GM18951 (cell line): ENCODE data around the gene PHF14.

ENCODE experiments used
- POLR2A ChIP-seq: IDR thresholded peaks from 4 replicates; pipeline ENCODE4 v1.6.1; 2011; ENCODE audit warnings: mild to moderate bottlenecking; ENCODE audit not compliant: insufficient read length, insufficient read depth; ENCODE audit errors: extremely low read depth
- in situ Hi-C: fragments of 300-500 bp; cut with MboI; formaldehyde crosslinking; loops from one replicate; pipeline ENCODE4 v1.12.0; 2022; ENCODE audit warnings: low sequenced_read_pairs, mixed read lengths, inconsistent platforms; ENCODE audit not compliant: unreplicated experiment

The PHF14 gene

DNA sequence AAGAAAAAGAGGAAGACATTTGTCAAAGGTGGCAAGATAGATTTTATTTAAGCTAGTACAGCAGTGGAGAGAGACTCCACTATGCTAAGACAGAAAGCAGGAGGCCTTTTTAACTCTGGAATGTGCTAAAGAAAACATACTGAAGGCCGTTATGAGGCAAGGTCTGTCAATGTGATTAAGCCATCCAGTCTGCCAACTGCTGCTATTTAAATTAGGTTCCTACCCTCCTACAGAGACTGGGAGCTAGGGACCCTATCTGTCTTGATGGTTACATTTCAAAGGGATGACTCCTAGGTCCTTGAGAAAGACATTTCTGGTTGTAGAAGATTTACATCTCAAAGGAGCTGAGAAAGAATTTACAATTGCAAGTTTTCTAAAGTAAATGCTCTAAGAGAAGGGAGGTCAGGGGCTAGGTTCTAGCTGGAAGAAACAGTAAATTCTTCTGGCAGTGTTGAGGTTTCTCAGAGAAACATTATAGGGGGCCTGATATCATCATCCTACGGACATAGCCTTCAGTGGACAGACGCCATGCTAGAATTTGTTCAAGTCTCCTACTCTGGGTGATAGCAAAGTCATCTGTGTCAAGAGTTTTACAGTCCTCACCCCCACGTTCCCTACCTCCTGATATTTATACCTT lies 211.6 kb downstream of the PHF14 start:
- no peak for TF ChIP-seq POLR2A
- in situ Hi-C loops = no loop called here

DNA sequence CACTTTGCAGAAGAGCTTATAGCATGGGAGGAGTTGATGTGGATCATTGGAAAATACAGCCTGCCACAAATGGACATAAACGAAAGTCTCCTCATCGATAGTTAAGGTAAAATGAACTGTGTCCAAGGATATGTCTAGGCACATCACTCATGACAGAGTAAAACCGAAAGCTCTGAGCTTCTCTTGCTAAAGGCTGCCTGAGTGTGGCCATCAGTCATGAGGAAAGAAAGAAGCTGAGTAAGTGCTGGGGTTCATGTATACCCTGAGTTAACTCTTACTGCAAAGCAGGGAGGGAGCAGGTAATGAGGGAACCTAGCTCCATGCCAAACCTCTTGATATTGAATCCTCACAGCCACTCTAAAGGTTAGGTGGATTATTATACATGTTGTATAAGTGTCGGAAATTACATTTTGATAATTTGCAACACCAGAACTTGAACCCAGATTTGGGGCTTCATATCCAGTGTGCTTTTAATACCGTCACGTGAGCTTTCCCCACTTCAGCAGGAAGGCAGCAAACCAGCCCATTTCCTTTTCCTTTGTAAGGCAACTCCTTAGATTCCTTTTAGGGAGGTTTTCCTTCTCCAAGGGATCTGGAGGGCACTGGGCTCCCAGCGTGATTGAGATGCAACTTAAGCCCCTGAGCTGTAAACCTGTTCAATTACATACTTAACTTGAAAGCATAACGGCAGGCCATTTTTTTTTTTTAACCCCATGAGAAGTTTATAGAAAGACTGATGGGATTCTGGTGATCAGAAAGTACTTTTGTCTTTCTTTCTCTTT lies 215.0 kb downstream of the PHF14 start:
- TF ChIP-seq POLR2A = no peak
- in situ Hi-C loops = no loop called here

DNA sequence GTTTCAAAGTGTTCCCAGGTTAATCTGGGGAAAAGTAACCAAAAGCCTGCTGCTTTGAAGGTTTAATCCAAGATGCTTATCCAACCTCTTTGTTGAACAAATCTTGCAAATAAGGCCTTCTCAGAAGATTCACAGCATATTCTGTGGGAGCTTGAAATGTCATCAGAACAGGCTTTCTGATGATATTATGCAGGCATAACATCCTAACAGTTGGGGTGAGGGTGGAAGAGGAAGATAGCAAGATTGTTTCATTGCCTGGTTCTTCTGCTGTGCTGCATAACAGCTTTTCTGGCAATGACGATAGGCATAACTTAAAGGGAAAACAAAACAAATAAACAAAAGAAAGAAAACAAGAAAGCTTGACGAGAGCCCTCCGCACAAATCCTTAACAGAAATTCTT lies 217.4 kb downstream of the PHF14 start:
- TF ChIP-seq POLR2A = no peak
- in situ Hi-C loops = no loop called here

DNA sequence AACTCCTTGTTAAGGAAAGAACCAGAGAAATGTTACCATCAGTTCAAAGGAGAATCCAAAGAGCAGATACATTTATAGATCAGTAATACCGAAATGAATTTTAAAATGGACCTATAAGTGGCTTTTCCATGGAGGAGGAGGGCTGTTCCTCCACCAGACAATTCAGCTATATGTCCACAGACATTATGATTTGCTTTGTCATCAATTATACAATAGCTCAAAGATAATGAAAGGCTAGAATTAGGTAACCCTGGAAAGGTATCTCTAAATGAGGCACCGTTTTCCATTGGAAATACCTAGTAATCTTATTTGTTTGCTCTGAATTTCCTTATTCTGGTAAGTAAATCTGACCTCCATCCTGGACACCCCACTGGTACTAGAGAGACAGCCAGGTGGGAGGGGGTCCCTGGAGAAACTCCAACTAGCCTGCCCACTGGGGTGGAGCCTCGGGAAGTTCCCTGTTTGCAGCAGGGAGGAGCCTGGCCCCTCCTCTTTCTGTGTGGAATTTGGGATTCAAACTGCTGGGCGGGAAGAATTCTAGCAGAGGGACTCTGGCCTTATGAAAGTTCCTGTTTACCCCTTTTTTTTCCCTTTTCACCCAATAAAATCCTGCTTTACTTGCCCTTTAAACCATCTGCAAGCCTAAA lies 218.0 kb downstream of the PHF14 start:
- in situ Hi-C loops = no loop called here
- TF ChIP-seq POLR2A = no peak

DNA sequence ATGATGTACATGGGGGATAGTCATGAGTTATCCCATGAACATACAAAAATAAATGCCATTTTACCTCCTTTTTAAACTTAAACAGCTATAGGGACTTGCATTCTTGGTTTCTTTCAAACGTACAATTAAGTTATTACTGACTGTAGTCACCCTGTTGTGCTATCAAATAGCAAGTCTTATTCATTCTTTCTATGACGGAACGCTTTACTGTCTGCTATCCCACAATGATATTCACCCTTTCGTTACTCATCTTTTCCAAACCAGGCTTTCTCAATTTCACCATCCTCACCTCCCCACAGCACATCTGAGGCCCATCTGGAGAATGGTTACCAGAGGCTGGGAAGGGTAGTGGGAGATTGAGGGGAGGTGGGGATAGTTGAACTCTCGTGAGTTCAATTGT lies 218.8 kb downstream of the PHF14 start:
- TF ChIP-seq POLR2A = no peak

DNA sequence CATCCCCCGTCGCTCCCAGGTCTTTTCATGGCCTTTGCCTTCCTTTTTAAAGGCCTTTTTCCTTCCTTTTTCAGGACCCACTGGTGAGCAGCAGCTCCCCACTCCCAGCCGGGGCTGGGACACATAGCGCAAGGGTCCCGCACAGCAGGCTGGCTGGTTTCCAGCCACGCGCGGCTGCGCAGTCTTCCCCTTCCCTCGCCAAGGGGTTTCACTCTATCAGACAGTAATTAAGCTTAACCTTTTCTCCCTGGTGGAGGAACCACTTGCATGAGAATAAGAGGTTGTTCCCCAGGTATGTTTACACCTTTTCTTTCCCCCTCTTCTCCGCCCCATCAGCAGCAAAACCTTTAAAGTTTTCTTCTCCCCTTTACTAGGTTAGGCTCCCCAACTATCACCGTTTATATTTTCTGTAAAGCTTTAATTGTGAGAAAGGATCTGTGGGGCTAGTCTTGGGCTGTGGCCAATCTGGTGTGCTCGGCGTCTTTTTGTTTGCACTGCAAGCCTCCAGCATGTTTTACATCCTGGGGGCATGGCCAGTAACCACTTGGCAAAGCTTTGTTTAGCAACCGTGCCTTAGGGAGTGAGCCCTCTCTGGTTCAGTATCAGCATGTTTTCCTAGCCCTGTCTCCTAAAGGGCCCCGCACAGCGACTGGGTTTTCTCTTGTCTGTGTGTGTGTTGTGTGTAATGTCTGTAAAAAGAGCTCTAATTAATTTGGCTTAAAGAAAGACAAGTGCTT lies 219.6 kb downstream of the PHF14 start:
- in situ Hi-C loops = no loop called here

More for the DNA sequence above, 218.8 kb downstream of the PHF14 start:
- in situ Hi-C loops = no loop called here

DNA sequence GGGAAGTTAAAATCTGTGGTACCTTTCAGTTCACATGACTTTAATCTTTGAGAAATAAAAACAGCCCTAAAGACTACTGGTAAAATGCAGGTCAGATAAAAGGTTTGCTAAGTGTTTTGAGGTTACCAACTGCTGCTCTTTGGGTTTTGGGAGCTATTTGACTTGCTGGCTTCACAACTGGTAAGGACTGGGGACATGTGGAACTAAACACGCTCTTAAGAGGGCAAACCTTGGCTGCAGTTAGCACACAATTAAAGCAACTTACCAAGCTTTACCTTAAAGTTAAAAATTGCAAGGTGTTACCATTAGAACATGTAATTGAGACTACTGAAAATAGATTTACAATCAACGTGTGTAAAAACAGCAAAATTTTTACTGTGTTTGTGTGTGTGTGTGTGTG lies 220.2 kb downstream of the PHF14 start:
- in situ Hi-C loops = no loop called here
- no peak for TF ChIP-seq POLR2A

More for the DNA sequence above, 219.6 kb downstream of the PHF14 start:
- no peak for TF ChIP-seq POLR2A

DNA sequence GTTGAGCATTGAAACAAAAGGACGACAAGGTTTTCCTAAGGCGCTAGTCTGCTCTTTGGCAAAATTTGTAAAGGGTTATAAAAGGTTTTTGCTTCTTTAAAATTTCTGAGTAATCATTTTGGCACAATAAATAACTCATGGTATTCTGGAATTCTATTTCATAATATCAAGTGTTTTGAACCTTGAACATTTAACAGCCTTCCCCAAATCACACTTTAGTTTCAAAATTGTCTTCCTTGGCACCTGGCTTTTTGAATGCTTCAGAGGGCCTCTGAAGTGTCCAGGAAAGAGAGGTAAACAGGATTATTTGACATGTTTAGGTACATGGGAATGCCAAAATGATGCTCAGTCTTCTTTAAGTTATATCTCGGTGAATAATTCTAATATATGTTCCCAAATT lies 220.8 kb downstream of the PHF14 start:
- in situ Hi-C loops = no loop called here
- no peak for TF ChIP-seq POLR2A

DNA sequence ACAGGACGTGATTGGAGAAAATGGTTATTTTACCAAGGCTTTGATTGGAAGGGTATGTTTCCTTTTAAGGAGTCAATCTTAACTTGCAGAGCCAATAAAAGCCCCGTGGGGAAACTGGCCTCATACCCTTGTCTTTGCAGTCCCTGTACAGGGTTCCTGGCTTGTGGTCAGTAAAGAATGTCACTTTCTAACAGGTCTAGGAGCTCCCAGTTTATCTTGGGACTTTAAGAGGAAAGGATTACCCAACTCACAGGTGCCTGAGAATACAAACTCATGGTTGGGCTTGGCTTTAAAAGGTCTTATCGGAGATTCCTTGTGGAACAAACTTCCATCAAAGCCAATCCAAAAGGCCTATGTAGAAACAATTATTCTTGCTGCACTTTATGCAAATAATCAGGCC lies 221.8 kb downstream of the PHF14 start:
- in situ Hi-C loops = no loop called here
- TF ChIP-seq POLR2A = no peak

DNA sequence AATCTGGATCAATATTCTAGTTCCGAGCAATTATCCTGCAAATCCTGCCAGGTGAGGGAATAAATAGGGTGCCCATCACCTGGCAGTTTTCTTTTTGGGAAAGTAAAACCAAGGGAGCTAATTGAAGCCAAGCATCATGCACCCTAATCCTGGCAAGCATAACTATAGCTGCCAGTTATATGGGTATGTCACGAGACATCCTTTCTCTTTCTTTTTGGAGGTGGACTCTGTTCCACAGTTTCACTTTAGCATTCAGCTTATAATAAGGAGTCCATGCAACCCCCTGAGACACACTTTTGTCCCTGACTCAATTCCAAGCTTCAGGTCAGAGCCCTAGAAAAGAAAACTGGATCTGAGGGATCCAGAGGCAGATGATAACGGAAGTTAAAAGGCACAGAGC lies 222.5 kb downstream of the PHF14 start:
- TF ChIP-seq POLR2A = no peak
- in situ Hi-C loops = no loop called here

DNA sequence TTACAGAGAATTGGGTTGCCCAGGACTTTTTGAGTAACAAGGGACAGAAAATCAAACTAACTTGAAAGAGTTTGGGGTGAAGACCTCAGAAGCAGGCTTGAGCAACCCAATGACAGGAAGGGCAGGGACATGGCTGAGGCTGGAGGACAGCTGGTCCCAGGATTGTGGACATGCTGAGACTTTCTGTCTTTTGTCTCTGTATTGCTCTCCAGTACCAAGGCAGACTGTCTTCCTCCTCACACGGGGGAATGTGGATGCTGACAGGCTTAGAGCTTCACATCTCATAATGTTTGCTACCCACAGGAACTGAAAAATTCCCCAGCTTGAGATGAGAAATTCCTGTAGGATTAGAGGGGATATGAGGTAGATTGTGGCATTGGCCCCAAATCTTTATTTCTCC lies 229.6 kb downstream of the PHF14 start:
- no peak for TF ChIP-seq POLR2A
- in situ Hi-C loops = no loop called here

DNA sequence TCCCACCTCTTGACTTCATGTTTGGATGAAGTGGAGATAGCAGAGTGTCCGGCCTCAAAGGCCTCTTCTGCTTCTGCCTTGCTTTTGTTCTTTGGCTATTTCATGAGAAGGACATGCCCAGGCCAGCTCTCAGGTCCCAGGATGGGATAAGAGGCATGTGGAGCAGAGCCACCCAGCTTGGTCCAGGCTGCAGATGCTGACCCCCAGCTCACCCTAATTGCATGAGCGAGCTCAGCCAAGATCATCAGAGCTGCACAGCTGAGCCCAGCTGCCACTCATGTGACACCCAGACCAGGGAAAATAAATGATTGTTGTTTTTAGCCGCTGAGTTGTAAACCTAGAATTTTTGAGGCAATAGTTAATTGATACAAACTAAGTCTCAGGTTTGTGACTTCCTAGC lies 230.0 kb downstream of the PHF14 start:
- no peak for TF ChIP-seq POLR2A
- in situ Hi-C loops = no loop called here
